EH (cell line): Measurements from ENCODE around the gene HHIPL2.
"Not testable (repeated sequence)": the region's sequence is repeated elsewhere in the genome, so short reads cannot be mapped to it uniquely, and the experiment has no call there.

ENCODE experiments used
- DNase-seq: peaks from one replicate; pipeline ENCODE4 v3.0.0-alpha.2; 2015; ENCODE audit warnings: low read depth

HHIPL2 gene

GRCh38 chr1:222539951-222540597 is 7.8 kb downstream of the HHIPL2 start:
- no peak for DNase-seq

DNA sequence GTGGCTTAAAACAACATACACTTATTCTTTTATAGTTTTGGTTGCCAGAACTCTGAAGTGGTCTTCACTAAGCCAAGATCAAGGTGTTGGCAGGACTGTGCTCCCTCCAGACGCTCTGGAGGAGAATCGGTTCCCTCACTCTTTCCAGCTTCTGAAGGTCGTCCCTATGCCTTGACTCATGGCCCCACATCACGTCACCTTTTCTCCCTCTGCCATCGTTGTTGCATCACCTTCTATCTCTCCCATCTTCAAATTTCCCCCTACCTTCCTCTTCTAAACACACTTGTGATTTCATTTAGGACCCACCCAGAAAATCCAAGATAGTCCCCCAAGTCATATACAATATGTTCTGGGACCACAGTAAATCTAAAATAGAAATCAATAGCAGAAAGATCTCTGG is 12.4 kb downstream of the HHIPL2 start:
- no peak for DNase-seq

- DNase-seq = no peak
Observed at GRCh38 chr1:222530852-222531251, 17.1 kb downstream of the HHIPL2 start.

- no peak for DNase-seq
Observed at GRCh38 chr1:222529916-222530315, 18.0 kb downstream of the HHIPL2 start.

- DNase-seq = no peak
Observed at GRCh38 chr1:222529181-222529580, 18.7 kb downstream of the HHIPL2 start.

DNA sequence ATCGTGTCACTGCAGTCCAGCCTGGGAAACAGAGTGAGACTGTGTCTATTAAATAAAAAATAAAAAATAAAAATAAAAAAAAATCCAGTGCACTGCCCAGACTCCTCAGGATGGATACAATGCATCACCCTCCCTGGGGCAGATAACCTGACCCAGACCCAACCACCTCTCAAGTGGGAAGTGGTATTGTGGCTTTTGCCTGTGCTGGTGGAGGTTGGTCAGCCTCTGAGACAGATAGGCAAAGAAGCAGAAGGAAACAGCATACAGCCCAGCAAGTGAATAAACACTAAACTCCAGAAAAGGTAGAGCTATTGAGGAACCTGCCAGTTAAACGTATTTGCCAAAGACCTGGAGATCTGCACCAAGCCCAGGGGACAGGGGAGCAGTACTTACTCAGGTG is 22.0 kb downstream of the HHIPL2 start:
- DNase-seq = no peak

GRCh38 chr1:222523852-222524251 is 24.1 kb downstream of the HHIPL2 start:
- peak; percentile 42 for DNase-seq

- DNase-seq = no peak
Observed at GRCh38 chr1:222522105-222522915, 25.6 kb downstream of the HHIPL2 start.

GRCh38 chr1:222521299-222522104 is 26.4 kb downstream of the HHIPL2 start:
- peak; percentile 59 for DNase-seq

- DNase-seq = peak; percentile 90
Observed at GRCh38 chr1:222489496-222489895, 58.4 kb downstream of the HHIPL2 start.

GRCh38 chr1:222487774-222488173 is 60.1 kb downstream of the HHIPL2 start:
- not testable (repeated sequence) for DNase-seq

GRCh38 chr1:222484005-222484404 is 63.9 kb downstream of the HHIPL2 start:
- DNase-seq = peak; percentile 84

GRCh38 chr1:222479567-222479966 is 68.3 kb downstream of the HHIPL2 start:
- not testable (repeated sequence) for DNase-seq

- peak; percentile 45 for DNase-seq
Observed at GRCh38 chr1:222476436-222476835, 71.5 kb downstream of the HHIPL2 start.

DNA sequence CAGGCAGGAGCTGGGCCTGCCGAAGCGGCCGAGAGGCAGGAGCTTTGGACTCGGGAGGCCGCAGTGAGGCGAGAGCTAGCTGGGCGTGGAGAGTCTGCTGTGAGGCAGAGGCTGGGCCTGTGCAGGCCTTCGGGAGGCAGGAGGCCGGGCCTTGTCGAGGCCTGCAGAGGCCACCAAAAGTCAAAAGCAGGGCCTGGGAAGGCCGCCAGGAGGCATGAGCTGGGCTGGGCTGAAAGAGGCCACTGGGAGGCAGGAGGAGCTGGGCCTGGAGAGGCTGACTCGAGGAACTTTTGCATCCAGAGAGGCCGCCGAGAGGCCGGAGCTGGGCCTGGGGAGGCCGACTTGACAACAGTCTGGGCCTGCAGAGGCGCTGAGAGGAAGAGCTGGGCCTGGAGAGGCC is 74.2 kb downstream of the HHIPL2 start:
- DNase-seq = not testable (repeated sequence)

DNA sequence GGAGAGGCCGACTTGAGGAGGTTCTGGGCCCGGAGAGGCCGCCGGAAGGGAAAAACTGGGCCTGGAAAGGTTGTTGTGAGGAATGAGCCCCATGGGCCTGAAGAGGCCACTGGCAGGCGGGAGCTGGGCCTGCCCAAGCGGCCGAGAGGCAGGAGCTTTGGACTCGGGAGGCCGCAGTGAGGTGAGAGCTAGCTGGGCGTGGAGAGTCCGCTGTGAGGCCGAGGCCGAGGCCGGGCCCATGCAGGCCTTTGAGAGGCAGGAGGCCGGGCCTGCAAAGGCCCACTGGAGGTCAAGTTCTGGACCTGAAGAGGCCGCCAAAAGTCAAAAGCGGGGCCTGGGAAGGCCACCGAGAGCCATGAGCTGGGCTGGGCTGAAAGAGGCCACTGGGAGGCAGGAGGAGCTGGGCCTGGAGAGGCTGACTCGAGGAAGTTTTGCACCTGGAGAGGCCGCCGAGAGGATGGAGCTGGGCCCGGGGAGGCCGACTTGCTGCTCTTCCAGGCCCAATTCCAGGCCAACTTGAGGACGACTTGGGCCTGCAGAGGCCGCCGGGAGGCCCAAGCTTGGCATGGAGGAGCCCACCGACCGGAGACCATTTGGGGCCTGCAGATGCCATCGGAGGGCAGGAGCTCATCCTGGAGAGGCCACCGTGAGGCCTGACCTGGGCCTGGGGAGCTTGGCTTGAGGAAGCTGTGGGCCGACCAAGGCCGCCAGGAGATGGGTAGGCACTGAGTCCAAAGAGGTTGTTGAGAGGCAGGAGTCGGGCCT is 74.9 kb downstream of the HHIPL2 start:
- not testable (repeated sequence) for DNase-seq
